ENCODE measurements around the gene CDADC1. TPM values are rescaled to one million over a fixed set of nuclear protein-coding genes. Genes with fewer than 3 reads are reported as not detected.

CDADC1 gene
- total and polyA plus RNA-seq, 2 donors (not counting 3 experiments of a cell fraction or from before 2014, with no cell fraction given): 2.4 to 9.1 TPM

- FAIRE-seq (no peak), DNase-seq (ENCODE audit: low read depth, low spot score) (no peak)
- Histone ChIP-seq H3K27me3 (ENCODE audit: control insufficient read depth in 2 of 2, insufficient read depth in 2 of 2, low read length in 2 of 2) (no peaks in the 10 kb centered on the region), H3K9me3 (replicated peaks; ENCODE audit: control insufficient read depth, insufficient read depth, low read length) (no peaks in the 10 kb centered on the region), H3K4me3 (replicated peaks in 1 of 3; ENCODE audit: insufficient read depth in 1 of 3, low read depth in 1 of 3, low read length in 3 of 3) (no peak overlapping the region), H3K9ac (replicated peaks; ENCODE audit: extremely low read depth, insufficient read depth, low read length) (no peak overlapping the region), H2AFZ (ENCODE audit: low read depth, low read length) (no peak overlapping the region), H4K20me1 (replicated peaks; ENCODE audit: control insufficient read depth, extremely low read depth, insufficient read depth, low read length) (no peaks in the 10 kb centered on the region), H3K36me3 (ENCODE audit: control insufficient read depth in 2 of 2, extremely low read depth in 1 of 2, insufficient read depth in 2 of 2, low read length in 2 of 2) (no peaks in the 10 kb centered on the region), H3K9me1 (replicated peaks; ENCODE audit: control insufficient read depth, extremely low read depth, insufficient read depth, low read length) (no peaks in the 10 kb centered on the region), H3K27ac (ENCODE audit: insufficient read depth, low read depth, low read length) (no peak overlapping the region), H3K79me2 (ENCODE audit: control insufficient read depth, insufficient read depth, low read length) (no peaks in the 10 kb centered on the region), H3K4me1 (ENCODE audit: control insufficient read depth, extremely low read depth, insufficient read depth, low read length) (peaks cover 16% of the 10 kb centered on the region), H3K4me2 (ENCODE audit: insufficient read depth, low read length) (no peak overlapping the region)
- ChIA-PET CTCF (interaction anchor here (1.1 kb wide), 1 partner anchor 27 kb away, joined by 5 read pairs; no protein-coding TSS in a partner anchor), POLR2A (no interaction called here)
- dilution Hi-C loops (cut with MboI; ENCODE audit: extremely low pct_ligation_motif_present, low sequenced_read_pairs): no loop called here
- BruUV-seq (replicated peaks): no TSS peak
- intact Hi-C loops (cut with micrococcal nuclease): no loop called here
- TF ChIP-seq CTCF (IDR thresholded peaks at IDR 0.05; ENCODE audit: extremely low read depth in 1 of 2, insufficient read depth in 1 of 2, low read depth in 1 of 2, low read length in 2 of 2) (no peak), MYC (IDR thresholded peaks at IDR 0.05; ENCODE audit: low read depth, low read length) (no peak), MAX (IDR thresholded peaks at IDR 0.05; ENCODE audit: insufficient read depth, insufficient read length) (no peak), EZH2 (IDR thresholded peaks at IDR 0.05; ENCODE audit: borderline replicate concordance, low read depth, low read length, severe bottlenecking) (no peak), POLR2AphosphoS5 (IDR thresholded peaks at IDR 0.05; ENCODE audit: insufficient read depth, low read depth, low read length) (no peak), POLR2A (IDR thresholded peaks at IDR 0.05; ENCODE audit: low read depth, low read length) (no peak), GATA2 (IDR thresholded peaks at IDR 0.05; ENCODE audit: insufficient read depth, insufficient read length, low read depth, low read length) (no peak)
These were observed 59.6 kb downstream of the CDADC1 start for GRCh38 chr13:49307365-49307764.
